NCI-H1092 treated with DMSO at 0.1 percent for 48 hours (cell line): ENCODE measurements around the gene CEACAM5.

Experiments
- DNase-seq: peaks from one replicate; lab custom pipeline; 2025; lab: John Stamatoyannopoulos, UW

CEACAM5 gene

GRCh38 chr19:41708481-41708880 is at the start of gene CEACAM5:
Gene CEACAM5, plus strand, starts transcription at chr19:41708626. Its CDS starts 106 bp downstream, at chr19:41708732.
- no peak for DNase-seq

GRCh38 chr19:41666075-41666474 is 42.4 kb upstream of the CEACAM5 start:
- no peak for DNase-seq

- DNase-seq: no peak
Observed at GRCh38 chr19:41668315-41668714, 40.1 kb upstream of the CEACAM5 start.

- no peak for DNase-seq
Observed at GRCh38 chr19:41670755-41671154, 37.7 kb upstream of the CEACAM5 start.

GRCh38 chr19:41671486-41671885 is 36.9 kb upstream of the CEACAM5 start:
- no peak for DNase-seq

- no peak for DNase-seq
Observed at GRCh38 chr19:41682437-41682836, 26.0 kb upstream of the CEACAM5 start.

GRCh38 chr19:41687419-41687818 is 21.0 kb upstream of the CEACAM5 start:
- DNase-seq: no peak

GRCh38 chr19:41688098-41688497 is 20.3 kb upstream of the CEACAM5 start, which contains the start of gene CEACAM7:
Gene CEACAM7, minus strand, starts transcription at chr19:41688270. Its CDS starts 105 bp downstream, at chr19:41688165.
- no peak for DNase-seq

GRCh38 chr19:41688687-41689086 is 19.7 kb upstream of the CEACAM5 start:
- DNase-seq: no peak

- no peak for DNase-seq
Observed at GRCh38 chr19:41689993-41690800, 18.2 kb upstream of the CEACAM5 start.

GRCh38 chr19:41690801-41691065 is 17.7 kb upstream of the CEACAM5 start:
- DNase-seq: no peak

- no peak for DNase-seq
Observed at GRCh38 chr19:41691268-41691970, 17.0 kb upstream of the CEACAM5 start.

- DNase-seq: no peak
Observed at GRCh38 chr19:41694196-41694595, 14.2 kb upstream of the CEACAM5 start.

- DNase-seq: no peak
Observed at GRCh38 chr19:41694831-41695635, 13.4 kb upstream of the CEACAM5 start.

- DNase-seq: no peak
Observed at GRCh38 chr19:41695745-41696144, 12.7 kb upstream of the CEACAM5 start.

- DNase-seq: no peak
Observed at GRCh38 chr19:41696402-41697197, 11.8 kb upstream of the CEACAM5 start.

- DNase-seq: no peak
Observed at GRCh38 chr19:41697198-41697855, 11.1 kb upstream of the CEACAM5 start.

GRCh38 chr19:41698746-41699230 is 9.6 kb upstream of the CEACAM5 start:
- DNase-seq: no peak

- no peak for DNase-seq
Observed at GRCh38 chr19:41699231-41699967, 9.0 kb upstream of the CEACAM5 start.

- no peak for DNase-seq
Observed at GRCh38 chr19:41699968-41700323, 8.5 kb upstream of the CEACAM5 start.
